Tibial nerve (tissue), 4 donors: Measurements from ENCODE around the gene PRRG2. TPM values are rescaled to one million over a fixed set of nuclear protein-coding genes. Genes with fewer than 3 reads are reported as not detected.

Source experiments
- DNase-seq, 2 donors: peaks; one replicate each; pipeline ENCODE4 v3.0.0-alpha.2; 2019; ENCODE audit warnings: low spot score in 2 of 2
- H3K27ac ChIP-seq, 4 donors: fragments of 200-600 bp; sonication (generic) in 3 of 4; one replicate each; pipeline ENCODE4 v1.5.1; 2017 to 2019; ENCODE audit warnings: mild to moderate bottlenecking in 1 of 4
- H3K27me3 ChIP-seq, 2 donors: fragments of 200-600 bp; sonication (generic) in 1 of 2; one replicate each; pipeline versions ENCODE4 v1.5.1 to v1.6.0; 2017 to 2019
- H3K36me3 ChIP-seq, 3 donors: fragments of 200-600 bp; sonication (generic); one replicate each; pipeline ENCODE4 v1.5.1; 2018 to 2019
- H3K4me1 ChIP-seq, 4 donors: fragments of 200-600 bp; sonication (generic) in 3 of 4; one replicate each; pipeline ENCODE4 v1.5.1; 2017 to 2019
- H3K4me3 ChIP-seq, 4 donors: fragments of 200-600 bp; sonication (generic) in 3 of 4; one replicate each; pipeline ENCODE4 v1.5.1; 2017 to 2019; ENCODE audit warnings: mild to moderate bottlenecking in 1 of 4, moderate library complexity in 1 of 4
- H3K9me3 ChIP-seq, 4 donors: fragments of 200-600 bp; sonication (generic) in 3 of 4; one replicate each; pipeline ENCODE4 v1.5.1; 2017 to 2019
- CTCF ChIP-seq, 5 experiments: fragments of 200-600 bp in 3 of 5; fragments of 450-650 bp in 2 of 5; sonication (generic) in 3 of 5; IDR thresholded peaks; one replicate each; pipeline ENCODE4 v1.5.1; 2016 to 2019; ENCODE audit warnings: antibody characterized with exemption in 5 of 5, mild to moderate bottlenecking in 3 of 5, moderate library complexity in 2 of 5
- EP300 ChIP-seq, 2 donors: sonication (generic); formaldehyde crosslinking; IDR thresholded peaks; one replicate each; pipeline ENCODE4 v1.6.1; 2017; ENCODE audit warnings: antibody characterized with exemption in 2 of 2, mild to moderate bottlenecking in 1 of 2
- POLR2A ChIP-seq, 2 donors: fragments of 450-650 bp; IDR thresholded peaks; one replicate each; pipeline ENCODE4 v1.6.1; 2017; ENCODE audit warnings: antibody characterized with exemption in 2 of 2, mild to moderate bottlenecking in 2 of 2, moderate library complexity in 2 of 2
- whole genome bisulfite sequencing, 2 donors: methylation state at CpG; one replicate each; pipeline ENCODE4 v1.1.5; 2018; 5-methylcytosine and 5-hydroxymethylcytosine counted together
- total RNA-seq, 4 donors: library from RNA; depleted of rRNA; stranded (reverse); fragments of >200 nt; gene quantifications; one replicate each; pipeline ENCODE4 v1.1.0, GENCODE V29; 2016

The PRRG2 gene
- total RNA-seq, 4 donors from 2014 or later = 0.42 to 0.78 (median 0.44) TPM; not detected in 1

DNA sequence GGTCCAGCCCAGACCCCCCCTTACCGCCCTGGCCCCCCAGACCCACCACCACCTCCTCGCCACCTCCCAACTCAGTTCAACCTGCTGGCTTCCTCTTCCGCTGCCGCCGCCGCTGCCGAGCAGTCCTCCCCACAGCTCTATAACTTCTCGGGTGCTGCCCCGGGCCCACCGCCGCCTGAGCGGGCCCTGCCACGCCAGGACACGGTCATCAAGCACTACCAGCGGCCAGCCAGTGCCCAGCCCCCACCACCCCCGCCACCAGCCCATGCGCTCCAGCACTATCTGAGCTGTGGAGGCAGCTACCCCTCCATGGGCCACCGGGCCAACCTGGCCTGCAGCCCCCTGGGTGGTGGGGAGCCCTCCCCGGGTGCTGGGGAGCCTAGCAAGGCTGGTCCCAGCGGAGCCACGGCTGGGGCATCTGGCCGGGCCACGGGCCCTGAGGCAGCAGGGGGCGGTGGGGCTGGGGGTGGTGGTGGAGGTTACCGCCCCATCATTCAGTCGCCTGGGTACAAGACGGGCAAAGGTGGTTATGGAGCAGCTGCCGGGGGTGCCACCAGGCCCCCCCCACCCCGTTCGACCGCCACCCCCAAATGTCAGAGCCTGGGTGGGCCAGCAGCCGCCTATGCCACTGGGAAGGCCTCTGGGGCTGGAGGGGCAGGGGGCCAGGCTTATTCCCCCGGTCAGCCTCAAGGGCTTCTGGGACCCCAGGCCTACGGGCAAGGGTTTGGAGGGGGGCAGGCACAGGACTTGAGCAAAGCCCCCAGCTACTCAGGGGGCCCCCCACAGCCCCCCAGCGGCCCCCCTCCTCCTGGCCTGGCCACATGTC, 14.1 kb downstream of the PRRG2 start:
- peak overlapping the region in 1 of 4 donors; percentile 95 for H3K27ac ChIP-seq
- no peak for DNase-seq
- H3K9me3 ChIP-seq = no peaks in the 10 kb centered on the region
- no peaks in the 10 kb centered on the region for H3K27me3 ChIP-seq
- peaks cover 4 to 63% (median 26%) of the 10 kb centered on the region in 3 donors for H3K36me3 ChIP-seq
- 85 to 89% methylated on average over 20 to 27 of the region's 35 CpGs for WGBS, 2 donors
- no peak overlapping the region for H3K4me3 ChIP-seq
- peaks cover 0 to 37% (median 11%) of the 10 kb centered on the region in 4 donors for H3K4me1 ChIP-seq
- no peak for TF ChIP-seq POLR2A (IDR thresholded peaks at IDR 0.05)
- no peak for TF ChIP-seq EP300 (IDR thresholded peaks at IDR 0.05)
- no peak for TF ChIP-seq CTCF (IDR thresholded peaks at IDR 0.05)

GRCh38 chr19:49595819-49596404, 14.8 kb downstream of the PRRG2 start:
- Histone ChIP-seq H3K4me1 (peaks cover 0 to 31% (median 11%) of the 10 kb centered on the region in 4 donors), H3K27me3 (no peaks in the 10 kb centered on the region), H3K27ac (no peak overlapping the region), H3K9me3 (no peaks in the 10 kb centered on the region), H3K36me3 (peaks cover 4 to 70% (median 26%) of the 10 kb centered on the region in 3 donors), H3K4me3 (no peak overlapping the region)
- TF ChIP-seq EP300 (IDR thresholded peaks at IDR 0.05) = no peak
- TF ChIP-seq POLR2A (IDR thresholded peaks at IDR 0.05) = no peak
- TF ChIP-seq CTCF (IDR thresholded peaks at IDR 0.05) = no peak
- no peak for DNase-seq
- 85 to 90% methylated on average over 14 to 26 of the region's 32 CpGs for WGBS, 2 donors

DNA sequence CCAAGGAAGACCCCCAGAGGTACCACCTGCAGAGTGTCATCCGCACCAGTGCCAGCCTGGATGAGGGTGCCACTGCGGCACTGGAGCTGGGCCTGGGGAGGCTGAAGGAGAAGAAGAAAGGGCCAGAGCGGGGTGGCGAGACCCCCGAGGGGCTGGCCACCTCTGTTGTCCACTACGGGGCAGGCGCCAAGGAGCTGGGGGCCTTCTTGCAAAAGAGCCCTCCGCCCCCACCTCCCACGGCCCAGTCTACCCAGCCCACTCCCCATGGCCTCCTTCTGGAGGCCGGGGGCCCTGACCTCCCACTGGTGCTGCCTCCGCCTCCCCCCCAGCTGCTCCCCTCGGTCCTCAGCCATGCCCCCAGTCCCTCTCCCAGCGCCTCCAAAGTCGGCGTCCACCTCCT, 15.3 kb downstream of the PRRG2 start:
- H3K9me3 ChIP-seq = no peaks in the 10 kb centered on the region
- no peak overlapping the region for H3K4me3 ChIP-seq
- peaks cover 0 to 31% (median 11%) of the 10 kb centered on the region in 4 donors for H3K4me1 ChIP-seq
- H3K36me3 ChIP-seq = peaks cover 4 to 75% (median 26%) of the 10 kb centered on the region in 3 donors
- 85 to 89% methylated on average over 15 of the region's 15 CpGs for WGBS, 2 donors
- no peak for DNase-seq
- no peak overlapping the region for H3K27ac ChIP-seq
- H3K27me3 ChIP-seq = no peaks in the 10 kb centered on the region
- TF ChIP-seq POLR2A (IDR thresholded peaks at IDR 0.05) = no peak
- no peak for TF ChIP-seq CTCF (IDR thresholded peaks at IDR 0.05)
- no peak for TF ChIP-seq EP300 (IDR thresholded peaks at IDR 0.05)

DNA sequence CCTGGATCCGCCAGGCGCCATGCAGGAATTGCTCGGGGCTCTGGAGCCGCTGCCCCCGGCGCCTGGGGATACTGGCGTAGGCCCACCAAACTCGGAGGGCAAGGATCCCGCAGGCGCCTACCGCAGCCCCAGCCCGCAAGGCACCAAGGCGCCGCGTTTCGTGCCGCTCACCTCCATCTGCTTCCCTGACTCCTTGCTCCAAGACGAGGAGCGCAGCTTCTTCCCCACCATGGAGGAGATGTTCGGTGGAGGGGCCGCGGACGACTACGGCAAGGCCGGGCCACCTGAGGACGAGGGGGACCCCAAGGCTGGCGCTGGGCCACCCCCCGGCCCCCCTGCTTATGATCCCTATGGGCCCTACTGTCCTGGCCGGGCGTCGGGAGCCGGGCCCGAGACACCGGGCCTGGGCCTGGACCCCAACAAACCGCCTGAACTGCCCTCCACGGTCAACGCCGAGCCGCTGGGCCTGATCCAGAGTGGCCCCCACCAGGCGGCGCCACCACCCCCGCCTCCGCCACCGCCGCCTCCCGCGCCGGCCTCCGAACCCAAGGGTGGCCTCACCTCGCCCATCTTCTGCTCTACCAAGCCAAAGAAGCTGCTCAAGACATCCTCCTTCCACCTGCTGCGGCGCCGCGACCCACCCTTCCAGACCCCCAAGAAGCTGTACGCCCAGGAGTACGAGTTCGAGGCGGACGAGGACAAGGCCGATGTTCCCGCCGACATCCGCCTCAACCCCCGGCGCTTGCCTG, 16.0 kb downstream of the PRRG2 start:
- peaks cover 0 to 31% (median 10%) of the 10 kb centered on the region in 4 donors for H3K4me1 ChIP-seq
- H3K27me3 ChIP-seq = no peaks in the 10 kb centered on the region
- 95 to 96% methylated on average over 41 to 65 of the region's 65 CpGs for WGBS, 2 donors
- H3K27ac ChIP-seq = no peak overlapping the region
- no peak overlapping the region for H3K4me3 ChIP-seq
- peaks cover 4 to 82% (median 31%) of the 10 kb centered on the region in 3 donors for H3K36me3 ChIP-seq
- TF ChIP-seq POLR2A (IDR thresholded peaks at IDR 0.05) = no peak
- no peak for TF ChIP-seq EP300 (IDR thresholded peaks at IDR 0.05)
- TF ChIP-seq CTCF (IDR thresholded peaks at IDR 0.05) = no peak
- no peaks in the 10 kb centered on the region for H3K9me3 ChIP-seq
- DNase-seq = no peak
